ENCODE results near the gene HIPK2.

The HIPK2 gene

GRCh38 chr7:139727151-139727705 lies 50.6 kb downstream of the HIPK2 start:
- TF ChIP-seq CTCF (conservative IDR thresholded peaks at IDR 0.05) = no peak
- peak overlapping the region; percentile 89 for H3K27ac ChIP-seq

- peak overlapping the region; percentile 89 for H3K27ac ChIP-seq
- no peak for TF ChIP-seq CTCF (conservative IDR thresholded peaks at IDR 0.05)
Observed at GRCh38 chr7:139726485-139726869, 51.3 kb downstream of the HIPK2 start.

GRCh38 chr7:139725858-139726484 lies 51.8 kb downstream of the HIPK2 start:
- no peak for TF ChIP-seq CTCF (conservative IDR thresholded peaks at IDR 0.05)
- peak overlapping the region; percentile 89 for H3K27ac ChIP-seq

GRCh38 chr7:139725077-139725476 lies 52.7 kb downstream of the HIPK2 start:
- TF ChIP-seq CTCF (conservative IDR thresholded peaks at IDR 0.05) = no peak
- peak overlapping the region; percentile 89 for H3K27ac ChIP-seq

GRCh38 chr7:139722604-139723003 lies 55.2 kb downstream of the HIPK2 start:
- TF ChIP-seq CTCF (conservative IDR thresholded peaks at IDR 0.05) = no peak
- peak overlapping the region; percentile 89 for H3K27ac ChIP-seq

GRCh38 chr7:139721821-139722220 lies 56.0 kb downstream of the HIPK2 start:
- H3K27ac ChIP-seq = peak overlapping the region; percentile 89
- no peak for TF ChIP-seq CTCF (conservative IDR thresholded peaks at IDR 0.05)

- no peak for TF ChIP-seq CTCF (conservative IDR thresholded peaks at IDR 0.05)
- peak overlapping the region; percentile 89 for H3K27ac ChIP-seq
Observed at GRCh38 chr7:139721417-139721816, 56.4 kb downstream of the HIPK2 start.
